OCI-M1 (cell line): ENCODE measurements around the gene CDHR3.

Source experiments
- DNase-seq: peaks from one replicate; lab custom pipeline; 2025; lab: John Stamatoyannopoulos, UW

Gene CDHR3

DNA sequence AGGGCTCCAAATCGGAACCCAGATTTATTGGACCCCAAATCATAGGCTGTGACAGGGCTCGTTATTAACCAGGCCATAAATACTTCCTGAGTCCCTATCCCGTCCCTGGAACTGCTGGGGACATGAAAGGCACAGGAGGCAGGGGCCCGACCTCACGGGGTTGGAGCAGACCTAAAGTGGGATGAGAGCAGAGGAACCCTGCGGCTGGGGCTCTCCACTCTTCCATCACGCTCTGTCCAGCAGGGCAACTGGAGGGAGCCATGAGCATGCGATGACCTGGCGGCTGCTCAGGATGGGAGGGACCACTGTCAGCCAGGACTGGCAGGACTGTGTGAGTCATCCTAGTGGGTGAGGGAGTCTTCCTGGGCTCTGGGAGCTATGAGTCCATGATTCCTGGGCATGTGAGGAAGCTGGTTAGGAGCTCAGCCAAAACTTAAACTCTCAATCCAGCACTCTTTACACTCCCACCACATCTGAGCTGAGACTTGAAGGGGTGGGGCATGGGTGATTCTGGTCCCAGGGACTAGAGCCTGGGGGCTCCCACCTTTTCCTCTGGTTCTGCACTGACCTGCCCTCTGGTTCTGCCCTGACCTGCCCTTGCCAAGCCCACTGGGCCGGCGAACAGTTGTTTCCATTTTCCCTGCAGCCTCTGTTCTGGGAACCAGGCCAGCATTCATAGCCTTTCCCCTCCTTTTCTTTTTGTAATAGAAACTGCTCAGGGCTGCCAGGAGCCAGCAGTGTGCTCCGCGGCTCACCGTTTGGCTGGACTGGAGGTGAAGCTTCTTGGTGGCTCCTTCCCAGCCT is 101.9 kb downstream of the CDHR3 start:
- DNase-seq: no peak

GRCh38 chr7:106065575-106066500 is 102.8 kb downstream of the CDHR3 start:
- no peak for DNase-seq

- no peak for DNase-seq
These were observed 104.6 kb downstream of the CDHR3 start for GRCh38 chr7:106067678-106068077.

DNA sequence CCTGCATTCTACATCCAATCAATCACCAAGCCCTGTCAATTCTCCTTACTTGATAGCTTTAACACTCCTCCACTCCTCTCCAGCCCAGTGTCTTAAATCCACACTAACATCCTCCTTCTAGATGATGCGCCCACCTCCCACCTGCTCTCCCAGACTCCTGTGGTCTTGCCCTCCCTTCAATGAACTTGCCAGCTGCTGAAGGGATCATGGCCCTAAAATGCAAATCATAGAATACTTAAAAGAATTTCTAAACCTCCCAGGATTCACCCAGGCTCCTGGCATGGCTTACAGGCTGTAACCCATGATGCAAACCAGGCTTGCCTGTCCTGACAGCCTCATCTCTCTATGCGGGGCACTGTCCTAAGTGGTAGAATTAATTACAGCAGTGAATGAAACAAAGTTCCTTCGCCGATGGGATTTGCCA is 105.5 kb downstream of the CDHR3 start:
- no peak for DNase-seq

- no peak for DNase-seq
These were observed 105.9 kb downstream of the CDHR3 start for GRCh38 chr7:106068986-106069385.

DNA sequence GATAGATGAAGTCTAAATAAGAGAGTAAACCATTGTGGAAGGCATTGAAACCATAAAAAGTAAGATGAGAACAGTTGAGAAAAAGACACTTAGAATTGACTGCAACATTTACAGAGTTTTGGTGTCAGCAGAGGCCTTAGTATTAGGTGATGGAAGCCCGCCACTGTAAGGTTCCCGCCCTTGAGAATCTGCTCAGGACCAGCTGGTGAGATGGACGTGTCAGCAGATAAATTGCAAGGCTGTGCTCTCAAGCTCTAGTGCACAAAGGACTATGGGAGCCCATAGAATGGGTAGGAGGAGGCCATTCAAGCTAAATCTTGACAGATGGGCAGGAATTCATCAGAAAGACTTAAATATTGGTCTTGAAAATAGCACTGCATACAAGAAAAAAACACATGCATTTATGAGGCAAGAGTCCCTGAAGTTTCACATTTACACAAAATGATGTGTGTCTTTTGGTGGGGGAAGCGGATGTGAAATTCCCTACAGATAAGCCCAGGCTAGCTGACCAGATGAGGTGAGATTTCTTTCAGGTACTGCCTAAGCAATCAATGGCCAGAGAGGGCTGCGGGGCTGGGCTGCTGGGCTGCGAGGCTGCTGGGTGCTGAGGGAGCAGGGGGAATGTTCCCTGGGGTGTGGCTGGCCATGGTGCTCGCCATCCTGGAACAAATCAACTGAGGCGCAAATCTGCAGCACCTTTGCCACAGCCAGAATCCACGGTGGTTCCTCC is 106.6 kb downstream of the CDHR3 start:
- DNase-seq: no peak

DNA sequence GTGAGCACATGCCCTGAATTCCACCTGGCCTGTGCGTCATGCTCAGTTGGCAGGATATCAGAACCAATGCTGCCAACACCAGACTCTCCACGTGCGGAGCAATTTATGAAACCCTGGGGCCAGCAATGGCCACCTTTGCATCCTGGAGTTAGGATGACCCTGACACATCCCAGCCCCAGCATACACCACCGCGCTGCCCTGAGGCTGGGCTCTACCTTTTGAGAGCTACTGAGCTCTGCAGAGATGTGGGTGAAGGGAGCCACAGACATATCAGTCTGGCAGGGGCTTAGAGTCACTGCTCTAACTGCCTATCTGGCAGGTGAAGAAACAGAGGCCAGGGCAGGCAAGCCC is 107.1 kb downstream of the CDHR3 start:
- no peak for DNase-seq

GRCh38 chr7:106070567-106071254 is 107.6 kb downstream of the CDHR3 start:
- DNase-seq: no peak

- DNase-seq: peak; percentile 56
These were observed 108.4 kb downstream of the CDHR3 start for GRCh38 chr7:106071356-106071998.

DNA sequence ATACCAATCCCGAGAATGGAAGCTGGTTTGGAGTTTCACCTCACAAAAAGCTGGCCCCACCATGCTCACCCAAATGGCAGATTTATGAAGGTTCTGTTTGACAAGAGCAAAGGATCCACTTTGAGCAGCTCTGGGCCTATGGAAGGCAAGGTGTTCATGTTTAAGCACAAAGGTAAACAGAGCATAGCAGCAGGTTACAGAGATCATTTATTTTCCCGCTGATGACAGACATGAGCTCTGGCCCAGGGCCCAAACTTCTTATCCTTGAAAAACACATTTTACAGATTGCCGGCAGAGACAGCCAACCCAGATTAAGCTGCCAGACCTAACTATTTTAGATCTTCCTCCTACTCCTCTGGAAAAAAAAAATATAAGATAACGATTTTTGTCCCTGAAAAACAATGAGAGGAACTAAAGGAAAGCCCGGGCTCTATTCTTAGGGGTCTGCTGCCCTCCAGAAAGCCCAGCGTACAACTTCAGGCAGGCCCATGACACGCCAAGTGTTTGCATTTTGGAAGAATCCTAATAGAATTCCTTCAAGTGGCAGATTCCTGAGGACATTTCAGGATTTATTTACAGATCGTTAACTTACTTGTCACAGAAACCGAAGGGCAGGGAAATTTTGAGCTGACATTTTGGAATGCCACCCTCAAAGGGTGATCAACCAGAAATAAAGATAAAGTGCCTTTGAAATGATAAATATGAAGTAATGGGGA is 109.1 kb downstream of the CDHR3 start:
- DNase-seq: peak; percentile 77

- DNase-seq: no peak
These were observed 109.6 kb downstream of the CDHR3 start for GRCh38 chr7:106072715-106073091.

GRCh38 chr7:106073701-106074100 is 110.6 kb downstream of the CDHR3 start:
- no peak for DNase-seq

GRCh38 chr7:106074257-106074656 is 111.2 kb downstream of the CDHR3 start:
- DNase-seq: no peak

DNA sequence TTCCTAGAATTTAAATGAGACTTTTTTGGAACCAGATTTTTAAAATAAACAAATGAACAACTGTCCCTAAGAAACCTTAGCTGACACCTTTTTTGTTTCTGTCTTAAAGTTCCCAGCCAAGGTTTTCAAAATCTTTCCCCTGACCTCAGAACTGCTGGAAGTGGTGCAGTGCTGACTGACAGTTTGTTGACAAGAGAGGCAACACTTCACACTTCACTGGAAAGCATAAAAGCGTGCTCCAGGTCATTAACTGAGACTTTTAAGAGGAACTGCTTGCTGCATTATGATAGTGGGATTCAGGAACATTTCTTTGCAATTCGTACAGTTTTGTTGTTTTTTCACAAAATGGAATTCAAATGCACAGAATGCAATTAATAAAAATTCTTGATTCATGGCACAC is 112.9 kb downstream of the CDHR3 start:
- no peak for DNase-seq

DNA sequence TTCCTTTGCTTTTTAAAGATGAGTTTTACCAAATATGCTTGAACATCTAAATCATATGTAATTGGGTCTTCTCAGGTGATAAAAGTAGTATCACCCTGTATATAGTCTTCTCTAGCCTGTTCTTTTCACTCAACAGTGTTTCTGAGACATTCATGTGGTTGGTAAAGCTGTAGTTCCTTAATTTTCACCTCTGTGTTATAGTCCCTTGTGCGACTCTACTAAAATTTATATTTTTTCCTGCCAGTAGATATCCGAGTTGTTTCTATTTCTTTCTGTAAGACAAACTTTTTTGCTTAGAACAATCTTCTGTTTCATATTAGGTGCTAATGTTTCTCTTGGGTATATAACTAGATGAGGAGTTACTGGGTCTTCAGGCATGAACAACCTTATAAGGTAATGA is 113.5 kb downstream of the CDHR3 start:
- peak; percentile 2 for DNase-seq

DNA sequence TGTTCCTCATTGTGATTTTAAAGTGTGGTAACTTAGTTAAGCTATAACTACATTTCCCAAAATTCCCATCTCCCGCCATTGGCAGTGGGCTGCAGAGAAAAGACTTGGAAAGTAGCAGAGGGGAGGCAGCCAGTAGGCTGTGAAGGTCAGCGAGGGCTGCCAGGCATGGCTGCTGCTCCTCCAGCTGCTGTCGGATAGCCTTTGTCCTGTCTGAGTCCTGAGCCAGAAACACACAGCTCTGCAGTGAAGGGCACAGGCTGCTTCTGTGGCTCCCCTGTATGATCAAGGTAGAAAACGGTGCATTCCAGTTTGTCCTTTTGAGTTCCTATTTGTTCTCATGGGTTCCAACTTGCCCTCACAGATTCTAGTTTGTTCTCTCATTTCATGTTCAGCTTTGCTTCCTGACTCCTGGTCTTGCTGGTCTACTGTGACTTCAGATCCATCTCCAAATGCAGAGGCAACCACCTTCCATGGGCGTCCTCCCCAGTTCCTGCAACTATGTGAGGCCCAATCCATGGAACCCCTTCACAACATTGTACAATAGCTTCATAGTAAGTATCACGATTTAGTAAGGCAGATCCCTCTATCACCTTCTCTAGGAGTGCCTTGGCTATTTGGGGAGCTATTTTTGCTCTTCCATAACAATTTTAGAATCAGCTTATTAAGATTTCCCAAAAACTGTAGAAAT is 117.4 kb downstream of the CDHR3 start:
- no peak for DNase-seq

GRCh38 chr7:106082087-106082854 is 119.2 kb downstream of the CDHR3 start:
- no peak for DNase-seq
